GM13976 (cell line): Measurements from ENCODE around the gene CLIP2.

Experiments used
- DNase-seq: peaks from one replicate; pipeline ENCODE4 v3.0.0; 2012; ENCODE audit warnings: low spot score
- CTCF ChIP-seq: IDR thresholded peaks from 2 replicates; pipeline ENCODE4 v1.5.1; 2012; ENCODE audit warnings: borderline replicate concordance, mild to moderate bottlenecking; ENCODE audit not compliant: insufficient read depth; ENCODE audit errors: extremely low read depth, missing control alignments, control extremely low read depth
- in situ Hi-C: fragments of 300-500 bp; cut with MboI; formaldehyde crosslinking; loops from one replicate; pipeline ENCODE4 v1.12.0; 2022; ENCODE audit warnings: low sequenced_read_pairs, mixed read lengths, inconsistent platforms; ENCODE audit not compliant: unreplicated experiment

Gene CLIP2

GRCh38 chr7:74283858-74284447 is 5.3 kb upstream of the CLIP2 start:
- no peak for TF ChIP-seq CTCF
- in situ Hi-C loops, result no loop called here
- DNase-seq, result no peak

DNA sequence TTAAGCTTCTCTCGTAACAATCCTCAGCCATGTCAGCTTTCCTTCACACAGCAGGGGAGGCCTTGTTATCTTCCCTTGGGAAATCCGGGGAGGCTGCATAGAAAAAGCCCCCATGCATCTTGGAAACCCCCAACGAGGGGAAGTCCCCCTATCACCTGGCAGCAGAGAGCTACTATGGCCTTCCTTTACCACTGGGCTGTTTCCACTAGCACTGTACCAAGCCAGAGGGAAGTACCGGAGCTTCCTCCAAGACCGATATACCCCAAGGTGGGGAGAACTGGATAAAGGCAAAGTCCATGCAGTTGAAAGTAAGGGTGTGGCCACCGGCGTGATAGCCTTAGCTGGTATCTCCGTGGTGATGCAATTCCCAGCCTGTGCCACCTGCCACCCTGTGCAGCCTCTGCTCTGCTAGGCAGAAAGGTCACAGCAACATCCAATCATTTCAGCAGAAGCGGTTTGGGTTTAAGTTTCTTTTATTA is 4.4 kb upstream of the CLIP2 start:
- in situ Hi-C loops, result no loop called here
- peak; percentile 72 for DNase-seq
- TF ChIP-seq CTCF, result no peak

DNA sequence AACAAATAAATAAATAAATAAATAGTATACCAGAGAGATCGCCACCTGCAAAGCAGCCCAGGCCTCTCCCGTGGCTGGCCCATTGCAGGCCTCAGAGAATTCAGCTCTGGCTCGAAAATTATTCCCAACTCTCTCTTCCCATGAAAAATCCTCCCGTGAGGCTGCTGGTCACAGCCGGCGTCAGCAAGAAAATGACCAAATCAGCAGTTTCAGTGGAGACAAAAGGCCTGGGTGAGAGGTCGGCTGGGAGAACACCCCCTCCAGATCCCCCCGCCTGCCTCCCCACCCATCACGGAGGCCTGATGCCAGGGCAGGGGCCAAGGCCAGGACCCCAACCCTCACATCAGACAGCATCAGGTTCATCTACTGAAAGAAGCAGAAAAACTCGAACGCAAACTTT is 3.1 kb upstream of the CLIP2 start:
- no peak for TF ChIP-seq CTCF
- DNase-seq, result no peak
- in situ Hi-C loops, result no loop called here

DNA sequence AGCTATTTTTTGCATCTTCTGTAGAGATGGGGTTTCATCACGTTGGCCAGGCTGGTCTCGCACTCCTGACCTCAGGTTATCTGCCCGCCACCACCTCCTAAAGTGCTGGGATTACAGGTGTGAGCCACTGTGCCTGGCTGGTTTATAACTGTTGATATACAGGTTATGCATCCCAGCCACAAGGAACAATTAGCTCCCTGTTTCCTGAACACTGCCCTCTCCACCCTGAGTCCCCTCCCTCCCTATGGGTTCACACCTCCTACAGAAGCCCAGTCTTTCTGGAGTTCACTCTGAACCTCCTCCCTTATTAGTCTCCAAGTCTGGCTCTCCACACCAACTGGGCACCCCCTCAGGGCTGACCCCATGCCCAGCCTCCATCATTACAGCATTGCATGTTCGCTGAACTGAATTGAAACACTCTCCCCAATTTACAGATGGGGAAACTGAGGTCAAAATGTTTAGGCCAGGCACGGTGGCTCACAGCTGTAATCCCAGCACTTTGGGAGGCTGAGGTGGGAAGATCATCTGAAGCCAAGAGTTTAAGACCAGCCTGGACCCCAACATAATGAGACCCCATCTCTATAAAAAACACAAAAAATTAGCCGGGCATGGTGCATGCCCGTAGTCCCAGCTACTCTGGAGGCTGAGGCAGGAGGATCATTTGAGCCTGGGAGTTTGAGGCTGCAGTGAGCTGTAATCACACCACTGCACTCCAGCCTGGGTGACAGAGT is 1.7 kb upstream of the CLIP2 start:
- DNase-seq, result no peak
- no peak for TF ChIP-seq CTCF
- in situ Hi-C loops, result no loop called here

- in situ Hi-C loops, result no loop called here
- TF ChIP-seq CTCF, result no peak
- DNase-seq, result no peak
Measured at GRCh38 chr7:74288034-74288881, 949 bp upstream of the CLIP2 start.
